Nephron progenitor cell (in vitro differentiated cells): Measurements from ENCODE around the gene STMP1.
A peak's percentile ranks its signal among the peaks of the same experiment; 100 is the strongest.

Source experiments
- DNase-seq: peaks from one replicate; pipeline ENCODE4 v3.0.0; 2021
- H3K27ac Mint-ChIP-seq: 2 replicates; pipeline ENCODE4 v1.8.0; 2021; ENCODE audit warnings: mild to moderate bottlenecking, moderate library complexity, mixed read lengths
- H3K27me3 Mint-ChIP-seq: 2 replicates; pipeline ENCODE4 v1.8.0; 2021; ENCODE audit warnings: mild to moderate bottlenecking, low read depth, mixed read lengths; ENCODE audit not compliant: poor library complexity
- H3K36me3 Mint-ChIP-seq: 2 replicates; pipeline ENCODE4 v1.8.0; 2021; ENCODE audit warnings: low read depth, mixed read lengths
- H3K4me1 Mint-ChIP-seq: 2 replicates; pipeline ENCODE4 v1.8.0; 2021; ENCODE audit warnings: mixed read lengths
- H3K4me3 Mint-ChIP-seq: 2 replicates; pipeline ENCODE4 v1.8.0; 2021; ENCODE audit warnings: mild to moderate bottlenecking, moderate library complexity, mixed read lengths
- H3K9me3 Mint-ChIP-seq: 2 replicates; pipeline ENCODE4 v1.8.0; 2021; ENCODE audit warnings: mild to moderate bottlenecking, moderate library complexity, mixed read lengths
- CTCF ChIP-seq: fragments of 200-600 bp; sonication (generic); IDR thresholded peaks from 2 replicates; pipeline ENCODE4 v1.5.0; 2021; ENCODE audit warnings: antibody characterized with exemption

STMP1 gene

GRCh38 chr7:135647755-135648154 is 14.6 kb upstream of the STMP1 start:
- Mint-ChIP-seq H3K9me3 (no peaks in the 10 kb centered on the region), H3K4me3 (no peak overlapping the region), H3K36me3 (peaks cover 64% of the 10 kb centered on the region), H3K27ac (no peak overlapping the region), H3K4me1 (peaks cover 4% of the 10 kb centered on the region), H3K27me3 (no peaks in the 10 kb centered on the region)
- no peak for DNase-seq
- no peak for TF ChIP-seq CTCF

GRCh38 chr7:135648235-135648634 is 14.1 kb upstream of the STMP1 start:
- Mint-ChIP-seq H3K4me3 (no peak overlapping the region), H3K4me1 (peaks cover 9% of the 10 kb centered on the region), H3K36me3 (peaks cover 64% of the 10 kb centered on the region), H3K27ac (no peak overlapping the region), H3K9me3 (no peaks in the 10 kb centered on the region), H3K27me3 (no peaks in the 10 kb centered on the region)
- no peak for TF ChIP-seq CTCF
- DNase-seq: no peak

GRCh38 chr7:135650831-135651573 is 11.3 kb upstream of the STMP1 start:
- DNase-seq: no peak

GRCh38 chr7:135653340-135654080 is 8.8 kb upstream of the STMP1 start:
- TF ChIP-seq CTCF: no peak
- no peak for DNase-seq
- Mint-ChIP-seq H3K9me3 (no peaks in the 10 kb centered on the region), H3K27ac (peak overlapping the region; percentile 86), H3K36me3 (peaks cover 27% of the 10 kb centered on the region), H3K4me3 (no peak overlapping the region), H3K4me1 (peaks cover 18% of the 10 kb centered on the region), H3K27me3 (peaks cover 14% of the 10 kb centered on the region)

More at GRCh38 chr7:135650831-135651573, 11.3 kb upstream of the STMP1 start:
- Mint-ChIP-seq H3K9me3 (no peaks in the 10 kb centered on the region), H3K27me3 (no peaks in the 10 kb centered on the region), H3K27ac (peak overlapping the region; percentile 43), H3K4me3 (no peak overlapping the region), H3K4me1 (peaks cover 18% of the 10 kb centered on the region), H3K36me3 (peaks cover 41% of the 10 kb centered on the region)
- no peak for TF ChIP-seq CTCF

- TF ChIP-seq CTCF: no peak
- H3K4me3 Mint-ChIP-seq: no peak overlapping the region
- DNase-seq: no peak
- H3K27me3 Mint-ChIP-seq: peaks cover 16% of the 10 kb centered on the region
- H3K27ac Mint-ChIP-seq: no peak overlapping the region
- H3K36me3 Mint-ChIP-seq: no peaks in the 10 kb centered on the region
- peaks cover 18% of the 10 kb centered on the region for H3K4me1 Mint-ChIP-seq
- H3K9me3 Mint-ChIP-seq: no peaks in the 10 kb centered on the region
Measured at GRCh38 chr7:135658564-135658963, 3.8 kb upstream of the STMP1 start.
